ENCODE results near the gene TTLL9. TPM values are rescaled to one million over a fixed set of nuclear protein-coding genes. Genes with fewer than 3 reads are reported as not detected.

Gene TTLL9
- total RNA-seq, 4 donors from 2014 or later = 0.09 to 0.38 TPM; not detected in 2

GRCh38 chr20:31861385-31862156, 8.9 kb upstream of the TTLL9 start:
- Histone ChIP-seq H3K4me3 (peak overlapping the region; percentile 47 to 75 (median 58)), H3K9me3 (no peaks in the 10 kb centered on the region), H3K36me3 (no peaks in the 10 kb centered on the region), H3K4me1 (peaks cover 13 to 22% (median 16%) of the 10 kb centered on the region in 3 donors), H3K27ac (peak overlapping the region in 2 of 4 donors; percentile 10 to 60), H3K27me3 (peaks cover 0 to 52% (median 0%) of the 10 kb centered on the region in 4 donors)
- no peak for DNase-seq
- TF ChIP-seq, protein P1, sequence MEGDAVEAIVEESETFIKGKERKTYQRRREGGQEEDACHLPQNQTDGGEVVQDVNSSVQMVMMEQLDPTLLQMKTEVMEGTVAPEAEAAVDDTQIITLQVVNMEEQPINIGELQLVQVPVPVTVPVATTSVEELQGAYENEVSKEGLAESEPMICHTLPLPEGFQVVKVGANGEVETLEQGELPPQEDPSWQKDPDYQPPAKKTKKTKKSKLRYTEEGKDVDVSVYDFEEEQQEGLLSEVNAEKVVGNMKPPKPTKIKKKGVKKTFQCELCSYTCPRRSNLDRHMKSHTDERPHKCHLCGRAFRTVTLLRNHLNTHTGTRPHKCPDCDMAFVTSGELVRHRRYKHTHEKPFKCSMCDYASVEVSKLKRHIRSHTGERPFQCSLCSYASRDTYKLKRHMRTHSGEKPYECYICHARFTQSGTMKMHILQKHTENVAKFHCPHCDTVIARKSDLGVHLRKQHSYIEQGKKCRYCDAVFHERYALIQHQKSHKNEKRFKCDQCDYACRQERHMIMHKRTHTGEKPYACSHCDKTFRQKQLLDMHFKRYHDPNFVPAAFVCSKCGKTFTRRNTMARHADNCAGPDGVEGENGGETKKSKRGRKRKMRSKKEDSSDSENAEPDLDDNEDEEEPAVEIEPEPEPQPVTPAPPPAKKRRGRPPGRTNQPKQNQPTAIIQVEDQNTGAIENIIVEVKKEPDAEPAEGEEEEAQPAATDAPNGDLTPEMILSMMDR (IDR thresholded peaks at IDR 0.05) = no peak
- peak in 1 of 4 donors; percentile 13 for TF ChIP-seq POLR2A (IDR thresholded peaks at IDR 0.05)
- intact Hi-C loops (cut with DNase I) = no loop called here
- 7 to 64% methylated on average over 8 to 29 of the region's 60 CpGs for WGBS, 2 donors

- peaks cover 0 to 46% (median 0%) of the 10 kb centered on the region in 4 donors for H3K27me3 ChIP-seq
- H3K36me3 ChIP-seq = no peaks in the 10 kb centered on the region
- peaks cover 13 to 22% (median 16%) of the 10 kb centered on the region in 3 donors for H3K4me1 ChIP-seq
- WGBS, 2 donors = 74 to 75% methylated on average over 3 of the region's 5 CpGs
- intact Hi-C loops (cut with DNase I) = no loop called here
- no peaks in the 10 kb centered on the region for H3K9me3 ChIP-seq
- DNase-seq = no peak
- no peak overlapping the region for H3K27ac ChIP-seq
- peak overlapping the region in 2 of 4 donors; percentile 47 to 65 for H3K4me3 ChIP-seq
- no peak for TF ChIP-seq POLR2A (IDR thresholded peaks at IDR 0.05)
- TF ChIP-seq, protein P1 (IDR thresholded peaks at IDR 0.05) = no peak
Observed at GRCh38 chr20:31862157-31862470, 8.3 kb upstream of the TTLL9 start.

DNA sequence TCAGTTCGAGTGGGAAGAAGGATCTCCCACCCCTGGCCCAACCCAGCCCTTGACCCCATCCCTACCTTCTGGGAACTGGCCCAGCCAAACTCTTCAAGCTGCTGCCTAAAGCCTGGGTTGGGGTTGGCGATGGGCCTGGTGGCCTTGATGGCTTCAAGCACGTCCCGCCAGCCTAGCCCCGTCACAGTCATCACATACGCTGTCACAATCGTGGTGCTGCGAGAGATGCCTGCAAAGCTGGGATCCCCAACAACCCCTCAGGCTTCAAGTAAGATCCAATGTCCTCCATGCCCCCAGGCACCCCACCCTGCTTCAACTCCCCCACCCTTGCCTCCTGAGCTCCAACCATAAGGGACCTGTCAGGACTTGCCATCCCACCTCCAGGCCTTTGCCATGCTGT, 7.9 kb upstream of the TTLL9 start:
- no peaks in the 10 kb centered on the region for H3K36me3 ChIP-seq
- peaks cover 0 to 42% (median 0%) of the 10 kb centered on the region in 4 donors for H3K27me3 ChIP-seq
- WGBS, 2 donors = 71 to 92% methylated on average over 1 to 6 of the region's 8 CpGs
- intact Hi-C loops (cut with DNase I) = no loop called here
- no peak overlapping the region for H3K4me3 ChIP-seq
- H3K27ac ChIP-seq = no peak overlapping the region
- H3K4me1 ChIP-seq = peaks cover 13 to 22% (median 16%) of the 10 kb centered on the region in 3 donors
- TF ChIP-seq, protein P1 (IDR thresholded peaks at IDR 0.05) = no peak
- no peak for TF ChIP-seq POLR2A (IDR thresholded peaks at IDR 0.05)
- H3K9me3 ChIP-seq = no peaks in the 10 kb centered on the region
- no peak for DNase-seq

GRCh38 chr20:31863296-31864085, 6.9 kb upstream of the TTLL9 start:
- Histone ChIP-seq H3K4me1 (peaks cover 13 to 22% (median 16%) of the 10 kb centered on the region in 3 donors), H3K27ac (no peak overlapping the region), H3K9me3 (no peaks in the 10 kb centered on the region), H3K4me3 (no peak overlapping the region), H3K36me3 (no peaks in the 10 kb centered on the region), H3K27me3 (peaks cover 0 to 37% (median 0%) of the 10 kb centered on the region in 4 donors)
- 88 to 95% methylated on average over 6 of the region's 9 CpGs for WGBS, 2 donors
- no peak for DNase-seq
- intact Hi-C loops (cut with DNase I) = no loop called here
- TF ChIP-seq, protein P1 (IDR thresholded peaks at IDR 0.05) = no peak
- TF ChIP-seq POLR2A (IDR thresholded peaks at IDR 0.05) = no peak

All from esophagus squamous epithelium (tissue), 5 donors.